A673 (cell line): ENCODE results near the gene MICAL3.

Experiments
- CTCF ChIP-seq: fragments of 300-800, 200-600 bp; sonication (generic); conservative IDR thresholded peaks from 2 replicates; pipeline ENCODE4 v1.5.1; 2017; ENCODE audit warnings: low read depth, mild to moderate bottlenecking, antibody characterized with exemption, low read length, moderate library complexity, mixed read lengths
- EZH2 ChIP-seq: fragments of 200-600 bp; sonication (generic); IDR thresholded peaks from 2 replicates; pipeline ENCODE4 v1.6.1; 2017; ENCODE audit warnings: borderline replicate concordance, low read depth, mild to moderate bottlenecking, mixed read lengths, antibody characterized with exemption, low read length; ENCODE audit not compliant: poor library complexity, severe bottlenecking

GRCh38 chr22:17962168-17962567 lies 62.2 kb downstream of the MICAL3 start:
- no peak for TF ChIP-seq CTCF
- no peak for TF ChIP-seq EZH2
